ENCODE results near the gene MTUS2.

Gene MTUS2

DNA sequence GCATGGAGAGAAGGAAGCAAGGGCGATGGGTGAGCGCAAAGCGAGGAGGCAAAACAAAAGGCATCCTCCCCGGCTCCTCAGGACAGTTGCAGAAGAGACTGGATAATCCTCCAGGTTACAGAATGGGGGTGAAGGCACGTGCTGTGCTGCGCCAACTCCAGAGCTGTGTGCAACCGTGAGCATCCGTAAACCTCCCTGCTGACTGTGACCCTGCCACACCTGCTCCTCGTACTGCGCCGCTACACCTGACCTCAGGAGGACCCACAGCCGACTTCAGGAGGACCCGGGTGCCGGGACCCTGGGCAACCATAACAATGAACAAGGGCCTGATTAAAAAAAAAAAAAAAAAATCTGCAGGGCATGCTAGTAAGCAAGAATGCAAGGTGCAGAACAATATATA, 706.6 kb downstream of the MTUS2 start:
- no peak overlapping the region for H3K27ac ChIP-seq (ENCODE audit: low read depth, low read length)
- no peak overlapping the region for H3K4me3 ChIP-seq (ENCODE audit: insufficient read depth, low read length, poor library complexity, severe bottlenecking)
- no peaks in the 10 kb centered on the region for H3K9me3 ChIP-seq (ENCODE audit: insufficient read depth, low read length)
- H3K9me2 ChIP-seq (replicated peaks; ENCODE audit: insufficient read depth, low read length) = no peaks in the 10 kb centered on the region
- no peaks in the 10 kb centered on the region for H3F3A ChIP-seq (ENCODE audit: insufficient read depth)
- H3K36me3 ChIP-seq (ENCODE audit: low read length) = peaks cover 19% of the 10 kb centered on the region; the same call in 1 of the 2 replicates
- H4K20me1 ChIP-seq (ENCODE audit: low read depth, low read length) = peaks cover 4% of the 10 kb centered on the region; the same call in 1 of the 2 replicates
- no peak overlapping the region for H3K4me2 ChIP-seq (ENCODE audit: low read depth, low read length, poor library complexity, severe bottlenecking)
- TF ChIP-seq, protein P1, sequence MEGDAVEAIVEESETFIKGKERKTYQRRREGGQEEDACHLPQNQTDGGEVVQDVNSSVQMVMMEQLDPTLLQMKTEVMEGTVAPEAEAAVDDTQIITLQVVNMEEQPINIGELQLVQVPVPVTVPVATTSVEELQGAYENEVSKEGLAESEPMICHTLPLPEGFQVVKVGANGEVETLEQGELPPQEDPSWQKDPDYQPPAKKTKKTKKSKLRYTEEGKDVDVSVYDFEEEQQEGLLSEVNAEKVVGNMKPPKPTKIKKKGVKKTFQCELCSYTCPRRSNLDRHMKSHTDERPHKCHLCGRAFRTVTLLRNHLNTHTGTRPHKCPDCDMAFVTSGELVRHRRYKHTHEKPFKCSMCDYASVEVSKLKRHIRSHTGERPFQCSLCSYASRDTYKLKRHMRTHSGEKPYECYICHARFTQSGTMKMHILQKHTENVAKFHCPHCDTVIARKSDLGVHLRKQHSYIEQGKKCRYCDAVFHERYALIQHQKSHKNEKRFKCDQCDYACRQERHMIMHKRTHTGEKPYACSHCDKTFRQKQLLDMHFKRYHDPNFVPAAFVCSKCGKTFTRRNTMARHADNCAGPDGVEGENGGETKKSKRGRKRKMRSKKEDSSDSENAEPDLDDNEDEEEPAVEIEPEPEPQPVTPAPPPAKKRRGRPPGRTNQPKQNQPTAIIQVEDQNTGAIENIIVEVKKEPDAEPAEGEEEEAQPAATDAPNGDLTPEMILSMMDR (IDR thresholded peaks at IDR 0.05; ENCODE audit: insufficient read depth, low read length, poor library complexity, severe bottlenecking) = no peak
- no peak for TF ChIP-seq EZH2phosphoT487 (conservative IDR thresholded peaks at IDR 0.05; ENCODE audit: low read length)
- no peak overlapping the region for H2AFZ ChIP-seq (ENCODE audit: low read depth, low read length, severe bottlenecking)
- no peaks in the 10 kb centered on the region for H3K27me3 ChIP-seq (ENCODE audit: low read length)
- H3K79me2 ChIP-seq (ENCODE audit: insufficient read depth, low read length) = no peaks in the 10 kb centered on the region
- no peak overlapping the region for H3K9ac ChIP-seq (ENCODE audit: low read length)

DNA sequence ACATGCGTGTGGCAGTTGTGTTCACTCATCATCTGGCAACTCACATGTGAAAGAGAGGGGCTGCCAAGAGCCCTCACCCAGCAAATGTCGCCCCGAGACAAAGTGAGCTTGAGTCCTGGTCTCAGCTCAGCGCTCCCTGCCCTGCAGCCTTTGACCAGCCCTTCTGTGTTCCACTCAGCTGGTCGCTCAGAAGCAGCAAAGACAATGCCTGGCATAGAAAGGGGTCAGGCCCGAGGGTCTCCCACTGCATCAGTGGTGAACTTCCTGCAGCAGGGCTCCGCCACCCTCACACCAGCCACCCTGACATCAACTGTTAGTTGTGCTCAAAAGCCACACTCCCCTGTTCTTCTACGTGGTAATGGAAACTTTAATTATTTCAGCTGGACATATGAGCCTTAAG, 707.4 kb downstream of the MTUS2 start:
- Histone ChIP-seq H3F3A (ENCODE audit: insufficient read depth) (no peaks in the 10 kb centered on the region), H3K27me3 (ENCODE audit: low read length) (no peaks in the 10 kb centered on the region), H3K79me2 (ENCODE audit: insufficient read depth, low read length) (no peaks in the 10 kb centered on the region), H2AFZ (ENCODE audit: low read depth, low read length, severe bottlenecking) (no peak overlapping the region), H3K36me3 (ENCODE audit: low read length) (peaks cover 19% of the 10 kb centered on the region; the same call in 1 of the 2 replicates), H4K20me1 (ENCODE audit: low read depth, low read length) (peaks cover 4% of the 10 kb centered on the region; the same call in 1 of the 2 replicates), H3K4me3 (ENCODE audit: insufficient read depth, low read length, poor library complexity, severe bottlenecking) (no peak overlapping the region), H3K9me2 (replicated peaks; ENCODE audit: insufficient read depth, low read length) (no peaks in the 10 kb centered on the region), H3K9ac (ENCODE audit: low read length) (no peak overlapping the region), H3K9me3 (ENCODE audit: insufficient read depth, low read length) (no peaks in the 10 kb centered on the region), H3K27ac (ENCODE audit: low read depth, low read length) (no peak overlapping the region), H3K4me2 (ENCODE audit: low read depth, low read length, poor library complexity, severe bottlenecking) (no peak overlapping the region)
- TF ChIP-seq, protein P1 (IDR thresholded peaks at IDR 0.05; ENCODE audit: insufficient read depth, low read length, poor library complexity, severe bottlenecking) = no peak
- no peak for TF ChIP-seq EZH2phosphoT487 (conservative IDR thresholded peaks at IDR 0.05; ENCODE audit: low read length)

DNA sequence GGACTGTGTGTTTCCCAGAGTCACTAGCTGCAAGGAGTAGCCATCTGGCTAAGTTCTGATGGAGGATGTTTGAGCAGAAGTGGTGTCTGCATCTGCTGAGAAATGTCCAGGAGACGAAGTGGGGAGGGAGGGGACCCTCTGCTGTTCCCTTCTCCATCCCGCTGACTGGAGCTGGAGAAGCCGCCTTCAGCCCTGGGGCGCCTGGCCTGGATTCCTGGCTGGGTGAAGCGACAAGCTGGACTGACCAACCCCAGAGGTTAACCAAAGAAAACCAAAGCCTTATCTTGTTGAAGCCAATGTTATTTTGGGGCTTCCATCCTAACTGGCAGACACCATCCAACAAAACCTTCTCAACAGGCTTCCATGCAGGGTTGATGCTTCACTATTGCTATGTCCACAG, 707.8 kb downstream of the MTUS2 start:
- Histone ChIP-seq H3K27me3 (ENCODE audit: low read length) (no peaks in the 10 kb centered on the region), H3K27ac (ENCODE audit: low read depth, low read length) (no peak overlapping the region), H3F3A (ENCODE audit: insufficient read depth) (no peaks in the 10 kb centered on the region), H3K4me3 (ENCODE audit: insufficient read depth, low read length, poor library complexity, severe bottlenecking) (no peak overlapping the region), H3K9me3 (ENCODE audit: insufficient read depth, low read length) (no peaks in the 10 kb centered on the region), H3K79me2 (ENCODE audit: insufficient read depth, low read length) (no peaks in the 10 kb centered on the region), H3K9me2 (replicated peaks; ENCODE audit: insufficient read depth, low read length) (no peaks in the 10 kb centered on the region), H2AFZ (ENCODE audit: low read depth, low read length, severe bottlenecking) (no peak overlapping the region), H3K4me2 (ENCODE audit: low read depth, low read length, poor library complexity, severe bottlenecking) (no peak overlapping the region), H4K20me1 (ENCODE audit: low read depth, low read length) (peaks cover 4% of the 10 kb centered on the region; the same call in 1 of the 2 replicates), H3K36me3 (ENCODE audit: low read length) (peaks cover 18% of the 10 kb centered on the region; the same call in 1 of the 2 replicates), H3K9ac (ENCODE audit: low read length) (no peak overlapping the region)
- TF ChIP-seq, protein P1 (IDR thresholded peaks at IDR 0.05; ENCODE audit: insufficient read depth, low read length, poor library complexity, severe bottlenecking) = no peak
- TF ChIP-seq EZH2phosphoT487 (conservative IDR thresholded peaks at IDR 0.05; ENCODE audit: low read length) = no peak

All from SU-DHL-6 (cell line).